Measurements from ENCODE around the gene IL19. TPM values are rescaled to one million over a fixed set of nuclear protein-coding genes. Genes with fewer than 3 reads are reported as not detected.

IL19 gene
- total RNA-seq, 1 experiment from 2014 or later = not detected

GRCh38 chr1:206774093-206774492 lies 3.5 kb downstream of the IL19 start (continued):
- TF ChIP-seq E2F5 (CRISPR knock-in tag; IDR thresholded peaks at IDR 0.05) = no peak
- no peak for TF ChIP-seq NFE2L1 (CRISPR knock-in tag; IDR thresholded peaks at IDR 0.05)
- no peak for TF ChIP-seq FOXK1 (CRISPR knock-in tag; IDR thresholded peaks at IDR 0.05)
- no peak for TF ChIP-seq SP1 (CRISPR knock-in tag; conservative IDR thresholded peaks at IDR 0.05)
- TF ChIP-seq ZSCAN18 (CRISPR knock-in tag; IDR thresholded peaks at IDR 0.05) = no peak
- TF ChIP-seq NR2C2 (CRISPR knock-in tag; IDR thresholded peaks at IDR 0.05) = no peak
- TF ChIP-seq HMGA2 (CRISPR knock-in tag; IDR thresholded peaks at IDR 0.05) = no peak
- no peak for TF ChIP-seq ZNF317 (CRISPR knock-in tag; IDR thresholded peaks at IDR 0.05; ENCODE audit: borderline replicate concordance, low read depth)
- no peak for TF ChIP-seq CREB1 (CRISPR knock-in tag; IDR thresholded peaks at IDR 0.05)
- no peak for TF ChIP-seq RORB (CRISPR knock-in tag; IDR thresholded peaks at IDR 0.05)
- no peak for TF ChIP-seq CBFB (CRISPR knock-in tag; IDR thresholded peaks at IDR 0.05; ENCODE audit: low read depth)
- TF ChIP-seq MXD4 (CRISPR knock-in tag; IDR thresholded peaks at IDR 0.05; ENCODE audit: borderline replicate concordance) = no peak

GRCh38 chr1:206776229-206776628 lies 5.7 kb downstream of the IL19 start:
- TF ChIP-seq FOXJ3 (CRISPR knock-in tag; IDR thresholded peaks at IDR 0.05; ENCODE audit: borderline replicate concordance) = no peak
- no peak for TF ChIP-seq CBFB (CRISPR knock-in tag; IDR thresholded peaks at IDR 0.05; ENCODE audit: low read depth)
- no peak for TF ChIP-seq TEAD1 (CRISPR knock-in tag; IDR thresholded peaks at IDR 0.05)
- TF ChIP-seq ZNF396 (CRISPR knock-in tag; IDR thresholded peaks at IDR 0.05; ENCODE audit: borderline replicate concordance) = no peak
- no peak for TF ChIP-seq AR (CRISPR knock-in tag; IDR thresholded peaks at IDR 0.05)
- TF ChIP-seq ZNF512 (CRISPR knock-in tag; IDR thresholded peaks at IDR 0.05; ENCODE audit: borderline replicate concordance) = no peak
- TF ChIP-seq NR1H2 (CRISPR knock-in tag; IDR thresholded peaks at IDR 0.05) = no peak
- no peak for TF ChIP-seq ZNF416 (CRISPR knock-in tag; IDR thresholded peaks at IDR 0.05)
- no peak for TF ChIP-seq HMGA2 (CRISPR knock-in tag; IDR thresholded peaks at IDR 0.05)
- TF ChIP-seq SMAD3 (CRISPR knock-in tag; IDR thresholded peaks at IDR 0.05; ENCODE audit: borderline replicate concordance) = no peak
- no peak for TF ChIP-seq E2F1 (CRISPR knock-in tag; IDR thresholded peaks at IDR 0.05)
- Mint-ChIP-seq H3K36me3 (no peaks in the 10 kb centered on the region), H3K4me1 (peaks cover 5% of the 10 kb centered on the region), H3K4me3 (no peak overlapping the region), H3K27ac (no peak overlapping the region), H3K27me3 (ENCODE audit: low read depth) (peaks cover 4% of the 10 kb centered on the region), H3K9me3 (no peaks in the 10 kb centered on the region)
- ChIA-PET POLR2A (no interaction called here), CTCF (interaction anchor here (0.6 to 1.2 kb wide), 6 partner anchors 118 to 1185 kb away, joined by 3 to 4 read pairs (median 4); no protein-coding TSS in a partner anchor)
- ATAC-seq = no peak
- no peak for DNase-seq (ENCODE audit: low spot score)

Data from WTC11 (cell line).